Fibroblast of lung (primary cell): ENCODE results near the gene SRCIN1. TPM values are rescaled to one million over a fixed set of nuclear protein-coding genes. Genes with fewer than 3 reads are reported as not detected.

Experiments used
- DNase-seq, 2 donors: peaks; one replicate each; pipeline versions ENCODE4 v3.0.0 to v3.0.0-alpha.2; 2010; ENCODE audit warnings: low read depth in 2 of 2
- H2AFZ ChIP-seq: 2 replicates; pipeline ENCODE4 v1.5.1; 2012; ENCODE audit warnings: low read length, control low read depth, inconsistent platforms
- H3K27ac ChIP-seq: 2 replicates; pipeline ENCODE4 v1.5.1; 2011; ENCODE audit warnings: low read length, control low read depth; ENCODE audit not compliant: insufficient read depth
- H3K27me3 ChIP-seq: 2 replicates; pipeline ENCODE4 v1.5.1; 2011; ENCODE audit warnings: mild to moderate bottlenecking, low read length; ENCODE audit not compliant: control insufficient read depth, insufficient read depth
- H3K36me3 ChIP-seq: 2 replicates; pipeline ENCODE4 v1.5.1; 2011; ENCODE audit warnings: low read length; ENCODE audit not compliant: control insufficient read depth, insufficient read depth
- H3K4me1 ChIP-seq: 2 replicates; pipeline ENCODE4 v1.5.1; 2011; ENCODE audit warnings: low read length; ENCODE audit not compliant: control insufficient read depth, insufficient read depth; ENCODE audit errors: extremely low read depth
- H3K4me2 ChIP-seq: 2 replicates; pipeline ENCODE4 v1.5.1; 2011; ENCODE audit warnings: low read length, control low read depth; ENCODE audit not compliant: insufficient read depth; ENCODE audit errors: extremely low read depth
- H3K4me3 ChIP-seq, 4 experiments: fragments of 200-600 bp in 1 of 4; sonication (generic) in 1 of 4; replicated peaks in 1 of 4; 2 replicates each; pipeline ENCODE4 v1.5.1; 2011 to 2016; ENCODE audit warnings: low read length in 4 of 4, low read depth in 3 of 4, mild to moderate bottlenecking in 3 of 4, control low read depth in 2 of 4, inconsistent platforms in 1 of 4, mixed read lengths in 1 of 4; ENCODE audit not compliant: insufficient read depth in 1 of 4; ENCODE audit errors: control extremely low read depth in 1 of 4
- H3K79me2 ChIP-seq: 2 replicates; pipeline ENCODE4 v1.5.1; 2012; ENCODE audit warnings: mild to moderate bottlenecking, low read length, inconsistent platforms; ENCODE audit not compliant: control insufficient read depth, insufficient read depth
- H3K9ac ChIP-seq: 2 replicates; pipeline ENCODE4 v1.5.1; 2011; ENCODE audit warnings: mild to moderate bottlenecking, low read length, control low read depth; ENCODE audit not compliant: insufficient read depth
- H3K9me3 ChIP-seq: 2 replicates; pipeline ENCODE4 v1.5.1; 2012; ENCODE audit warnings: low read depth, low read length; ENCODE audit not compliant: control insufficient read depth, insufficient read depth
- H4K20me1 ChIP-seq: 2 replicates; pipeline ENCODE4 v1.5.1; 2011; ENCODE audit warnings: low read length; ENCODE audit not compliant: control insufficient read depth, insufficient read depth; ENCODE audit errors: extremely low read depth
- CTCF ChIP-seq, 2 donors: IDR thresholded peaks in 1 of 2; conservative IDR thresholded peaks in 1 of 2; 1 replicate in 1 of 2; 2 replicates in 1 of 2; pipeline ENCODE4 v1.5.1; 2011 to 2012; ENCODE audit warnings: low read length in 2 of 2, control low read depth in 1 of 2, inconsistent platforms in 1 of 2, low read depth in 1 of 2, mild to moderate bottlenecking in 1 of 2
- EZH2 ChIP-seq: IDR thresholded peaks from 2 replicates; pipeline ENCODE4 v1.5.1; 2012; ENCODE audit warnings: low read length, control low read depth, mild to moderate bottlenecking; ENCODE audit errors: missing control alignments
- polyA plus RNA-seq, 2 donors: library from polyadenylated mRNA; depleted of rRNA in 1 of 2; stranded (reverse) in 1 of 2; unstranded in 1 of 2; fragments of >200 nt; gene quantifications; 2 replicates each; pipeline ENCODE4 v1.2.1, GENCODE V29; 2011 to 2012; ENCODE audit warnings: missing spikeins in 1 of 2
- total RNA-seq: library from RNA; depleted of rRNA; stranded (reverse); fragments of >200 nt; gene quantifications from 2 replicates; pipeline ENCODE4 v1.2.1, GENCODE V29; 2014

SRCIN1 gene
- total and polyA plus RNA-seq, 2 donors (not counting 1 experiment from before 2014, with no cell fraction given): under 0.01 TPM; not detected in 1

- TF ChIP-seq CTCF (conservative IDR thresholded peaks at IDR 0.05 in 1 of 2, IDR thresholded peaks at IDR 0.05 in 1 of 2; ENCODE audit: low read depth in 1 of 2, low read length in 2 of 2): no peak
- TF ChIP-seq EZH2: no peak
Measured at GRCh38 chr17:38556239-38556638, 49.5 kb downstream of the SRCIN1 start.

DNA sequence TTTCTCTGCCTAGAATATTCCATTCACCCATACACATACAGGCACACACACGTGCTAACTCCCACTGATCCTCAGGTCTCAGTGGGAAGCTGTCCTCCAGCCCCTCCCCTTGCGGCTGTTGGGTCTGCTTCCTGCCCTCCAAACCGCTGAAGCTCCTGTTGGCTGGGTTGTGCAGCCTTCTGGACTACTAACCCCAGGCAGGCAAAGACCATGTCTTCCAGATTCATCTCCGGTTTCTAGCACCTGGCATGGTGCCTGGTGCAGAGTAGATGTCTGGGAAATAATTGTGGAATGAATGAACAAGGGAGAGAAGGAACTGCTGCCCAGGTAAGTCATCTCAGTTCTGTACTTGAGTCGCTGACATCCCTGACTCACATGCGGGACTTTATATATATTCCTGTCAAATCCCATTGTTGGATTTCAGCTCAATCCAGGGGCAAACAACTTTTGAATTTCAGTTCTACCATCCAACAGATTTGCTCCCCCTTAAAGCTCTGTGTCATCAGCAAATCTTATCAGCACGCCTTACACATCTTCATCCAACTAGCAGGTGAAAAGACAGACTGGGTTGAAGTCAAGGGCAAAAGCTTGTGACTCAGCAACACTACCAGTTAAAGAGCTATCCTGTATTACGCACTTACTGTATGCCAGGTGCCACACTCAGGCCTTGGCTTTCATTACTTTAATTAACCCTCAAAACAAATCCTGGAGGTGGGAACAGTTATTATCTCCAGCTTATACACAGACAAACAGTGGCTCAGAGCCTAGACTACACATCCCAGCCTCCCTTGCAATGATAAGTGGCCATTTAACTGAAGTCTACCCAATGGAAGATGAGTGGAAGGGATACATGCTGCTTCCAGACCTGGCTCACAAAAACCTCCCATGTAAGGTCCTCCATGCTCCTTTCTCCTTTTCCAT lies 51.1 kb downstream of the SRCIN1 start:
- peak; percentile 14 to 61 for DNase-seq
- no peaks in the 10 kb centered on the region for H4K20me1 ChIP-seq
- H3K9me3 ChIP-seq: no peaks in the 10 kb centered on the region
- H3K27me3 ChIP-seq: peaks cover 23% of the 10 kb centered on the region
- no peak overlapping the region for H3K4me2 ChIP-seq
- no peak overlapping the region for H3K4me3 ChIP-seq
- peaks cover 7% of the 10 kb centered on the region for H3K4me1 ChIP-seq
- no peak overlapping the region for H3K27ac ChIP-seq
- no peaks in the 10 kb centered on the region for H3K79me2 ChIP-seq
- H2AFZ ChIP-seq: no peak overlapping the region
- no peak overlapping the region for H3K9ac ChIP-seq
- no peak for TF ChIP-seq CTCF (conservative IDR thresholded peaks at IDR 0.05 in 1 of 2, IDR thresholded peaks at IDR 0.05 in 1 of 2; ENCODE audit: low read depth in 1 of 2, low read length in 2 of 2)
- no peak for TF ChIP-seq EZH2
- no peaks in the 10 kb centered on the region for H3K36me3 ChIP-seq

More at GRCh38 chr17:38556239-38556638, 49.5 kb downstream of the SRCIN1 start:
- Histone ChIP-seq H3K4me1 (peaks cover 7% of the 10 kb centered on the region), H3K4me3 (no peak overlapping the region), H3K79me2 (no peaks in the 10 kb centered on the region), H3K27me3 (peaks cover 39% of the 10 kb centered on the region), H3K36me3 (no peaks in the 10 kb centered on the region), H2AFZ (no peak overlapping the region), H4K20me1 (no peaks in the 10 kb centered on the region), H3K27ac (no peak overlapping the region), H3K9me3 (no peaks in the 10 kb centered on the region), H3K9ac (no peak overlapping the region), H3K4me2 (no peak overlapping the region)
- DNase-seq: no peak

- H3K27me3 ChIP-seq: peaks cover 14% of the 10 kb centered on the region
- TF ChIP-seq CTCF (conservative IDR thresholded peaks at IDR 0.05 in 1 of 2, IDR thresholded peaks at IDR 0.05 in 1 of 2; ENCODE audit: low read depth in 1 of 2, low read length in 2 of 2) (no peak), EZH2 (no peak)
- no peaks in the 10 kb centered on the region for H3K36me3 ChIP-seq
- peaks cover 1% of the 10 kb centered on the region for H3K4me1 ChIP-seq
- no peak overlapping the region for H3K4me2 ChIP-seq
- no peak overlapping the region for H3K4me3 ChIP-seq
- no peak for DNase-seq
- H4K20me1 ChIP-seq: no peaks in the 10 kb centered on the region
- no peak overlapping the region for H2AFZ ChIP-seq
- no peak overlapping the region for H3K27ac ChIP-seq
- no peaks in the 10 kb centered on the region for H3K9me3 ChIP-seq
- no peaks in the 10 kb centered on the region for H3K79me2 ChIP-seq
- no peak overlapping the region for H3K9ac ChIP-seq
Measured at GRCh38 chr17:38552343-38552742, 53.4 kb downstream of the SRCIN1 start.
